Vagina (tissue), 2 donors: ENCODE measurements around the gene APOBEC3G.

Source experiments
- POLR2A ChIP-seq, 2 donors: fragments of 450-650 bp; IDR thresholded peaks; one replicate each; pipeline ENCODE4 v1.6.1; 2017; ENCODE audit warnings: antibody characterized with exemption in 2 of 2, mild to moderate bottlenecking in 2 of 2, moderate library complexity in 2 of 2
- TF ChIP-seq, protein P1 (sequence below), 3 experiments: fragments of 450-650 bp in 2 of 3; fragments of 200-600 bp in 1 of 3; sonication (generic) in 1 of 3; IDR thresholded peaks; one replicate each; pipeline ENCODE4 v1.5.1; 2017 to 2019; ENCODE audit warnings: antibody characterized with exemption in 3 of 3, mild to moderate bottlenecking in 2 of 3, moderate library complexity in 2 of 3

DNA sequence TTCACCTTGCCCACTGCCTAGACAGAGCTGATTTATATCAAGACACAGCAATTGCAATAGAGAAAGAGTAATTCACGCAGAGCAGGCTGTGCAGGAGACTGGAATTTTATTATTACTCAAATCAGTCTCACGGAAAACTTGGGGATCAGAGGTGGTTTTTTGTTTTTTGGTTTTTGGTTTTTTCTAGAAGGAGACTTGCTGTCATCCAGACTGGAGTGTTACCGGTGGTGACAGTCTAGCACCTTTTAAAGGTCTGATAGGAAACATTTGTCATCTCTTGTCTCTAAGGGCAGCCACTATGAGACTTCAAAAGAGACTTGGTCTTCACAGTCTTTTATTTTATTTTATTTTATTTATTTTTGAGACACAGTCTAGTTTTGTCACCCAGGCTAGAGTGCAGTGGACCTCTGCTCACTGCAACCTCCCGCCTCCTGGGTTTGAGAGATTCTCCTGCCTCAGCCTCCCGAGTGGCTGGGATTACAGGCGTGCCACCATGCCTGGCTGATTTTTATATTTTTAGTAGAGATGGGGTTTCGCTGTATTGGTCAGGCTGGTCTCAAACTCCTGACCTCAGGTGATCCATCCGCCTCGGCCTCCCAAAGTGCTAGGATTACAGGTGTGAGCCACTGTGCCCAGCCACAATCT, 39.0 kb downstream of the APOBEC3G start:
- TF ChIP-seq, protein P1, sequence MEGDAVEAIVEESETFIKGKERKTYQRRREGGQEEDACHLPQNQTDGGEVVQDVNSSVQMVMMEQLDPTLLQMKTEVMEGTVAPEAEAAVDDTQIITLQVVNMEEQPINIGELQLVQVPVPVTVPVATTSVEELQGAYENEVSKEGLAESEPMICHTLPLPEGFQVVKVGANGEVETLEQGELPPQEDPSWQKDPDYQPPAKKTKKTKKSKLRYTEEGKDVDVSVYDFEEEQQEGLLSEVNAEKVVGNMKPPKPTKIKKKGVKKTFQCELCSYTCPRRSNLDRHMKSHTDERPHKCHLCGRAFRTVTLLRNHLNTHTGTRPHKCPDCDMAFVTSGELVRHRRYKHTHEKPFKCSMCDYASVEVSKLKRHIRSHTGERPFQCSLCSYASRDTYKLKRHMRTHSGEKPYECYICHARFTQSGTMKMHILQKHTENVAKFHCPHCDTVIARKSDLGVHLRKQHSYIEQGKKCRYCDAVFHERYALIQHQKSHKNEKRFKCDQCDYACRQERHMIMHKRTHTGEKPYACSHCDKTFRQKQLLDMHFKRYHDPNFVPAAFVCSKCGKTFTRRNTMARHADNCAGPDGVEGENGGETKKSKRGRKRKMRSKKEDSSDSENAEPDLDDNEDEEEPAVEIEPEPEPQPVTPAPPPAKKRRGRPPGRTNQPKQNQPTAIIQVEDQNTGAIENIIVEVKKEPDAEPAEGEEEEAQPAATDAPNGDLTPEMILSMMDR (IDR thresholded peaks at IDR 0.05), result no peak
- TF ChIP-seq POLR2A (IDR thresholded peaks at IDR 0.05), result no peak
